Keratinocyte (primary cell): ENCODE results near the gene SPATA31C1. TPM values are rescaled to one million over a fixed set of nuclear protein-coding genes. Genes with fewer than 3 reads are reported as not detected.

Experiments
- DNase-seq: peaks from one replicate; pipeline ENCODE4 v3.0.0-alpha.2; 2011; ENCODE audit warnings: low read depth, missing footprints, low spot score
- FAIRE-seq: peaks from 2 replicates; lab custom pipeline; 2011; peaks lifted over from hg19 to GRCh38; lab: Jason Lieb, UNC
- H2AFZ ChIP-seq: 2 replicates; pipeline ENCODE4 v1.6.0; 2012; ENCODE audit warnings: low read length, control low read depth, inconsistent platforms; ENCODE audit not compliant: control insufficient read depth
- H3K27ac ChIP-seq: 2 replicates; pipeline ENCODE4 v1.5.1; 2011; ENCODE audit warnings: low read length; ENCODE audit not compliant: control insufficient read depth, insufficient read depth
- H3K27me3 ChIP-seq: 3 replicates; pipeline ENCODE4 v1.6.0; 2011; ENCODE audit warnings: low read length; ENCODE audit not compliant: control insufficient read depth, insufficient read depth; ENCODE audit errors: extremely low read depth
- H3K36me3 ChIP-seq, 2 experiments: 2 replicates in 1 of 2; 3 replicates in 1 of 2; pipeline ENCODE4 v1.5.1; 2011; ENCODE audit warnings: low read length in 2 of 2, mild to moderate bottlenecking in 1 of 2; ENCODE audit not compliant: control insufficient read depth in 2 of 2, insufficient read depth in 2 of 2; ENCODE audit errors: extremely low read depth in 1 of 2
- H3K4me1 ChIP-seq: 3 replicates; pipeline ENCODE4 v1.5.1; 2011; ENCODE audit warnings: low read length; ENCODE audit not compliant: control insufficient read depth, insufficient read depth; ENCODE audit errors: extremely low read depth
- H3K4me2 ChIP-seq: 3 replicates; pipeline ENCODE4 v1.6.0; 2011; ENCODE audit warnings: low read depth, low read length; ENCODE audit not compliant: control insufficient read depth, insufficient read depth; ENCODE audit errors: extremely low read depth
- H3K4me3 ChIP-seq, 3 experiments: fragments of 200-600 bp in 1 of 3; sonication (generic) in 1 of 3; 2 replicates in 2 of 3; 3 replicates in 1 of 3; pipeline ENCODE4 v1.5.1; 2011 to 2016; ENCODE audit warnings: low read length in 3 of 3, mild to moderate bottlenecking in 3 of 3, control low read depth in 2 of 3, inconsistent platforms in 1 of 3, low read depth in 1 of 3, mixed read lengths in 1 of 3, mixed run types in 1 of 3, moderate library complexity in 1 of 3; ENCODE audit not compliant: control insufficient read depth in 2 of 3, insufficient read depth in 2 of 3; ENCODE audit errors: extremely low read depth in 1 of 3
- H3K79me2 ChIP-seq: 2 replicates; pipeline ENCODE4 v1.6.0; 2012; ENCODE audit warnings: low read length; ENCODE audit not compliant: control insufficient read depth, insufficient read depth
- H3K9ac ChIP-seq: 3 replicates; pipeline ENCODE4 v1.6.0; 2011; ENCODE audit warnings: low read length; ENCODE audit not compliant: control insufficient read depth, insufficient read depth; ENCODE audit errors: extremely low read depth
- H3K9me1 ChIP-seq: 3 replicates; pipeline ENCODE4 v1.6.0; 2011; ENCODE audit warnings: low read length; ENCODE audit not compliant: control insufficient read depth, insufficient read depth; ENCODE audit errors: extremely low read depth
- H3K9me3 ChIP-seq: 2 replicates; pipeline ENCODE4 v1.5.1; 2012; ENCODE audit warnings: low read depth, low read length; ENCODE audit not compliant: control insufficient read depth
- H4K20me1 ChIP-seq: 3 replicates; pipeline ENCODE4 v1.6.0; 2011; ENCODE audit warnings: low read length; ENCODE audit not compliant: control insufficient read depth, insufficient read depth; ENCODE audit errors: extremely low read depth
- CTCF ChIP-seq, 3 experiments: IDR thresholded peaks in 1 of 3; conservative IDR thresholded peaks in 1 of 3; optimal IDR thresholded peaks in 1 of 3; 2 replicates in 2 of 3; 3 replicates in 1 of 3; pipeline versions ENCODE3 to v1.5.1; 2011; ENCODE audit warnings: low read length in 3 of 3, mild to moderate bottlenecking in 3 of 3, moderate library complexity in 2 of 3, control low read depth in 1 of 3, inconsistent platforms in 1 of 3; ENCODE audit not compliant: insufficient read depth in 2 of 3; ENCODE audit errors: extremely low read depth in 1 of 3
- EZH2 ChIP-seq: IDR thresholded peaks from one replicate; pipeline ENCODE4 v1.6.1; 2012; ENCODE audit warnings: inconsistent platforms, mild to moderate bottlenecking, low read length, moderate library complexity
- dilution Hi-C: fragments of 300-500 bp; cut with MboI; formaldehyde crosslinking; loops from one replicate; pipeline ENCODE4 v1.7.0; 2020; ENCODE audit warnings: low sequenced_read_pairs; ENCODE audit not compliant: extremely low pct_ligation_motif_present
- polyA plus RNA-seq, 5 experiments: library from polyadenylated mRNA; depleted of rRNA in 3 of 5; stranded (reverse) in 3 of 5; stranded (forward) in 1 of 5; unstranded in 1 of 5; fragments of >200 nt; gene quantifications; 1 replicate in 1 of 5; 2 replicates in 3 of 5; 3 replicates in 1 of 5; pipeline versions ENCODE4 v1.2.1 to v1.2.3, GENCODE V29; 2011 to 2012; ENCODE audit warnings: missing spikeins in 2 of 5, low read depth in 1 of 5, low replicate concordance in 1 of 5

Gene SPATA31C1
- polyA plus RNA-seq, 1 donor (not counting 4 experiments of a cell fraction or from before 2014, with no cell fraction given): not detected

GRCh38 chr9:87880683-87881082 lies 37.1 kb upstream of the SPATA31C1 start:
- no peak for DNase-seq
- H3K4me3 ChIP-seq: no peak overlapping the region
- H3K9me1 ChIP-seq: no peaks in the 10 kb centered on the region
- H3K27me3 ChIP-seq: no peaks in the 10 kb centered on the region
- no peaks in the 10 kb centered on the region for H3K4me1 ChIP-seq
- H3K27ac ChIP-seq: no peak overlapping the region
- no peak overlapping the region for H3K9ac ChIP-seq
- H4K20me1 ChIP-seq: no peaks in the 10 kb centered on the region
- H2AFZ ChIP-seq: no peak overlapping the region
- TF ChIP-seq CTCF (optimal IDR thresholded peaks at IDR 0.05 in 1 of 3, IDR thresholded peaks at IDR 0.05 in 1 of 3, conservative IDR thresholded peaks at IDR 0.05 in 1 of 3; ENCODE audit: extremely low read depth in 1 of 3, insufficient read depth in 2 of 3, low read length in 3 of 3): no peak
- TF ChIP-seq EZH2: no peak
- H3K4me2 ChIP-seq: no peak overlapping the region
- H3K79me2 ChIP-seq: no peaks in the 10 kb centered on the region
- FAIRE-seq: no peak
- dilution Hi-C loops: no loop called here
- no peaks in the 10 kb centered on the region for H3K36me3 ChIP-seq
- H3K9me3 ChIP-seq: no peaks in the 10 kb centered on the region

GRCh38 chr9:87882627-87883026 lies 35.1 kb upstream of the SPATA31C1 start, which contains the start of gene SPATA31E1:
TSS of gene SPATA31E1 (plus strand) at chr9:87882877. CDS start at chr9:87882892, 15 bp downstream.
- FAIRE-seq (no peak), DNase-seq (no peak)
- dilution Hi-C loops: no loop called here
- Histone ChIP-seq H3K9me1 (no peaks in the 10 kb centered on the region), H3K79me2 (no peaks in the 10 kb centered on the region), H3K27ac (no peak within 1 kb of the TSS), H3K36me3 (no peaks in the 10 kb centered on the region), H3K9ac (no peak within 1 kb of the TSS), H2AFZ (no peak within 1 kb of the TSS), H3K27me3 (no peaks in the 10 kb centered on the region), H3K9me3 (no peaks in the 10 kb centered on the region), H4K20me1 (no peaks in the 10 kb centered on the region), H3K4me1 (no peaks in the 10 kb centered on the region), H3K4me2 (no peak within 1 kb of the TSS), H3K4me3 (no peak within 1 kb of the TSS)
- no peak for TF ChIP-seq CTCF (optimal IDR thresholded peaks at IDR 0.05 in 1 of 3, IDR thresholded peaks at IDR 0.05 in 1 of 3, conservative IDR thresholded peaks at IDR 0.05 in 1 of 3; ENCODE audit: extremely low read depth in 1 of 3, insufficient read depth in 2 of 3, low read length in 3 of 3)
- no peak for TF ChIP-seq EZH2
